ENCODE results near the gene CTBP2.

The CTBP2 gene

GRCh38 chr10:124977648-124978375 lies 182.6 kb downstream of the CTBP2 start:
- TF ChIP-seq CTCF (IDR thresholded peaks at IDR 0.05; ENCODE audit: low read depth, low read length, poor library complexity, severe bottlenecking) (no peak), EZH2phosphoT487 (IDR thresholded peaks at IDR 0.05; ENCODE audit: borderline replicate concordance, low read length) (no peak)
- H3K9me2 ChIP-seq (replicated peaks; ENCODE audit: control insufficient read depth, low read length), result no peaks in the 10 kb centered on the region
- H3K36me3 ChIP-seq (ENCODE audit: control insufficient read depth, low read length), result peaks cover 45% of the 10 kb centered on the region

GRCh38 chr10:124977161-124977560 lies 183.2 kb downstream of the CTBP2 start:
- Histone ChIP-seq H3K4me2 (ENCODE audit: low read length) (no peak overlapping the region), H3K36me3 (ENCODE audit: control insufficient read depth, low read length) (peaks cover 44% of the 10 kb centered on the region), H4K20me1 (ENCODE audit: control insufficient read depth, insufficient read depth, low read depth, low read length) (no peaks in the 10 kb centered on the region)

More at GRCh38 chr10:124977648-124978375, 182.6 kb downstream of the CTBP2 start:
- Histone ChIP-seq H3K4me2 (ENCODE audit: low read length) (no peak overlapping the region), H3K27ac (ENCODE audit: low read depth, low read length) (no peak overlapping the region), H3F3A (ENCODE audit: control insufficient read depth, insufficient read depth) (peaks cover 5% of the 10 kb centered on the region; the same call in 1 of the 2 replicates), H3K79me2 (ENCODE audit: control insufficient read depth, low read length) (peaks cover 9% of the 10 kb centered on the region), H3K4me1 (ENCODE audit: control insufficient read depth, low read length) (no peaks in the 10 kb centered on the region), H4K20me1 (ENCODE audit: control insufficient read depth, insufficient read depth, low read depth, low read length) (no peaks in the 10 kb centered on the region), H3K27me3 (ENCODE audit: control insufficient read depth, low read length) (no peaks in the 10 kb centered on the region), H3K9me3 (ENCODE audit: control insufficient read depth, insufficient read depth, low read length) (no peaks in the 10 kb centered on the region), H3K4me3 (ENCODE audit: low read length) (no peak overlapping the region)

GRCh38 chr10:124975977-124976514 lies 184.3 kb downstream of the CTBP2 start:
- Histone ChIP-seq H3K9me2 (replicated peaks; ENCODE audit: control insufficient read depth, low read length) (no peaks in the 10 kb centered on the region), H3K27ac (ENCODE audit: low read depth, low read length) (no peak overlapping the region), H3K36me3 (ENCODE audit: control insufficient read depth, low read length) (peaks cover 41% of the 10 kb centered on the region), H4K20me1 (ENCODE audit: control insufficient read depth, insufficient read depth, low read depth, low read length) (no peaks in the 10 kb centered on the region), H3K4me2 (ENCODE audit: low read length) (no peak overlapping the region), H3K4me1 (ENCODE audit: control insufficient read depth, low read length) (no peaks in the 10 kb centered on the region), H3K27me3 (ENCODE audit: control insufficient read depth, low read length) (no peaks in the 10 kb centered on the region), H3K79me2 (ENCODE audit: control insufficient read depth, low read length) (peaks cover 19% of the 10 kb centered on the region), H3K4me3 (ENCODE audit: low read length) (no peak overlapping the region), H3K9me3 (ENCODE audit: control insufficient read depth, insufficient read depth, low read length) (no peaks in the 10 kb centered on the region), H3F3A (ENCODE audit: control insufficient read depth, insufficient read depth) (peaks cover 5% of the 10 kb centered on the region; the same call in 1 of the 2 replicates)
- TF ChIP-seq EZH2phosphoT487 (IDR thresholded peaks at IDR 0.05; ENCODE audit: borderline replicate concordance, low read length), result no peak
- no peak for TF ChIP-seq CTCF (IDR thresholded peaks at IDR 0.05; ENCODE audit: low read depth, low read length, poor library complexity, severe bottlenecking)

More at GRCh38 chr10:124977161-124977560, 183.2 kb downstream of the CTBP2 start:
- H3K4me3 ChIP-seq (ENCODE audit: low read length), result no peak overlapping the region
- TF ChIP-seq EZH2phosphoT487 (IDR thresholded peaks at IDR 0.05; ENCODE audit: borderline replicate concordance, low read length), result no peak
- no peak for TF ChIP-seq CTCF (IDR thresholded peaks at IDR 0.05; ENCODE audit: low read depth, low read length, poor library complexity, severe bottlenecking)
- H3K9me2 ChIP-seq (replicated peaks; ENCODE audit: control insufficient read depth, low read length), result no peaks in the 10 kb centered on the region
- H3K79me2 ChIP-seq (ENCODE audit: control insufficient read depth, low read length), result peaks cover 13% of the 10 kb centered on the region
- no peaks in the 10 kb centered on the region for H3K4me1 ChIP-seq (ENCODE audit: control insufficient read depth, low read length)
- H3K9me3 ChIP-seq (ENCODE audit: control insufficient read depth, insufficient read depth, low read length), result no peaks in the 10 kb centered on the region
- H3F3A ChIP-seq (ENCODE audit: control insufficient read depth, insufficient read depth), result peaks cover 5% of the 10 kb centered on the region; the same call in 1 of the 2 replicates
- H3K27ac ChIP-seq (ENCODE audit: low read depth, low read length), result no peak overlapping the region
- no peaks in the 10 kb centered on the region for H3K27me3 ChIP-seq (ENCODE audit: control insufficient read depth, low read length)
